Right lobe of liver (tissue), 6 donors: Measurements from ENCODE around the gene MRPL40. TPM values are rescaled to one million over a fixed set of nuclear protein-coding genes. Genes with fewer than 3 reads are reported as not detected.
A peak's percentile ranks its signal among the peaks of the same experiment; 100 is the strongest.

Experiments used
- ATAC-seq, 4 donors: fragments of 200-7000 bp; cut with Tn5 transposase; one replicate each; pipeline ENCODE4 v1.9.1; 2020; ENCODE audit warnings: mild to moderate bottlenecking in 4 of 4, moderate library complexity in 4 of 4
- DNase-seq, 3 donors: peaks; one replicate each; pipeline ENCODE4 v3.0.0-alpha.2; 2020
- H3K27ac ChIP-seq, 3 donors: fragments of 200-600 bp; one replicate each; pipeline ENCODE4 v1.8.0; 2022
- H3K27me3 ChIP-seq, 2 donors: fragments of 200-600 bp; one replicate each; pipeline ENCODE4 v1.8.0; 2022
- H3K36me3 ChIP-seq, 4 donors: fragments of 200-600 bp; sonication (generic) in 1 of 4; one replicate each; pipeline versions ENCODE4 v1.5.1 to v1.8.0; 2017 to 2022; ENCODE audit warnings: control low read depth in 1 of 4
- H3K4me1 ChIP-seq, 4 donors: fragments of 200-600 bp; sonication (generic) in 1 of 4; one replicate each; pipeline versions ENCODE4 v1.5.1 to v1.8.0; 2017 to 2022; ENCODE audit warnings: control low read depth in 1 of 4
- H3K4me3 ChIP-seq, 3 donors: fragments of 200-600 bp; one replicate each; pipeline ENCODE4 v1.8.0; 2022
- H3K9me3 ChIP-seq, 4 donors: fragments of 200-600 bp; sonication (generic) in 1 of 4; one replicate each; pipeline versions ENCODE4 v1.5.1 to v1.8.0; 2017 to 2022; ENCODE audit warnings: control low read depth in 1 of 4
- CTCF ChIP-seq, 4 donors: fragments of 200-600 bp in 3 of 4; fragments of 450-650 bp in 1 of 4; IDR thresholded peaks; one replicate each; pipeline versions ENCODE4 v1.5.1 to v1.8.0; 2016 to 2022; ENCODE audit warnings: antibody characterized with exemption in 4 of 4, mild to moderate bottlenecking in 2 of 4
- POLR2A ChIP-seq: fragments of 450-650 bp; IDR thresholded peaks from one replicate; pipeline ENCODE4 v1.6.1; 2017; ENCODE audit warnings: antibody characterized with exemption, mild to moderate bottlenecking
- WGBS: methylation state at CpG from one replicate; pipeline ENCODE4 v1.1.6; 2018; ENCODE audit warnings: low coverage, low lambda C conversion rate; ENCODE audit not compliant: insufficient coverage; ENCODE audit errors: missing lambda C conversion rate; 5-methylcytosine and 5-hydroxymethylcytosine counted together
- intact Hi-C, 2 donors: fragments of 100-400 bp; cut with DNase I; formaldehyde crosslinking; loops; one replicate each; pipeline versions ENCODE4 v1.11.2 to v1.14.1; 2022
- total RNA-seq, 6 experiments: library from RNA; depleted of rRNA in 2 of 6; stranded (reverse); fragments of >200 nt in 2 of 6; fragmentation: NEBNext Ultra II Directional in 3 of 6; extraction: Animal tissue kit (Norgen Biotek cat#: 25700) in 3 of 6; gene quantifications; one replicate each; pipeline versions ENCODE4 v1.1.0 to v1.2.4, GENCODE V29; 2016 to 2023
- donor health status: DM: no; HTN: yes; CAD: no.
- donor health status: DM: no; HTN: no; CAD: no.
- donor health status: DM: no; HTN: no; CAD: no.
- donor health status: DM: no; HTN: yes; CAD: no.
- donor health status: DM: no; HTN: yes; CAD: no.

Gene MRPL40
- total RNA-seq, 6 experiments from 2014 or later = 23.6 to 38.8 (median 27.8) TPM

DNA sequence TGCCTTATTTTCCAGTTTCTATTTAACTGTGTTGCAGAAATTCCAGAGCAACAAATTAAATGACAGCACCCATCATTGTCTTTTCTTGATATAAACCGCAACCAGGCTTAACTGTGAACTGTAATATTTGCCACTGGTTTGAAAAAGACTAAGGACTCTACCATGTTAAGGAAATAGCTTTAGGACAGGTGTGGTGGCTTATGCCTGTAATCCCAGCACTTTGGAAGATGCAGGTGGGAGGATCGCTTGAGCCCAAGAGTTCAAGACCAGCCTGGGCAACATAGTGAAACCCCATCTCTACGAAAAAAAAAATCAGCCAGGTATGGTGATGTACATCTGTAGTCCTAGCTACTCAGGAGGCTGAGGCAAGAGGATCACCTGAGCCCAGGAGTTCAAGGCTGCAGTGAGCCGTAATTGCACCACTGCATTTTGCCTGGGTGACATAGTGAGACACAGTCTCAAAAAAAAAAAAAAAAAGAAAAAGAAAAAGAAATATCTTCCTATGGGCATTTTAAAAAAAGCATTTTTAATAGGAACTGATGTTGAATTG lies 29.6 kb upstream of the MRPL40 start:
- no peaks in the 10 kb centered on the region for H3K27me3 ChIP-seq
- H3K4me1 ChIP-seq = peaks cover 0 to 17% (median 3%) of the 10 kb centered on the region in 4 donors
- no peaks in the 10 kb centered on the region for H3K9me3 ChIP-seq
- ATAC-seq (no peak), DNase-seq (peak in 1 of 3 donors; percentile 4)
- intact Hi-C loops = no loop called here
- 96% methylated on average over 2 of the region's 4 CpGs for WGBS
- no peak for TF ChIP-seq CTCF (IDR thresholded peaks at IDR 0.05)
- TF ChIP-seq POLR2A = no peak
- no peak overlapping the region for H3K27ac ChIP-seq
- H3K4me3 ChIP-seq = no peak overlapping the region
- H3K36me3 ChIP-seq = peaks cover 3 to 57% (median 18%) of the 10 kb centered on the region in 4 donors

DNA sequence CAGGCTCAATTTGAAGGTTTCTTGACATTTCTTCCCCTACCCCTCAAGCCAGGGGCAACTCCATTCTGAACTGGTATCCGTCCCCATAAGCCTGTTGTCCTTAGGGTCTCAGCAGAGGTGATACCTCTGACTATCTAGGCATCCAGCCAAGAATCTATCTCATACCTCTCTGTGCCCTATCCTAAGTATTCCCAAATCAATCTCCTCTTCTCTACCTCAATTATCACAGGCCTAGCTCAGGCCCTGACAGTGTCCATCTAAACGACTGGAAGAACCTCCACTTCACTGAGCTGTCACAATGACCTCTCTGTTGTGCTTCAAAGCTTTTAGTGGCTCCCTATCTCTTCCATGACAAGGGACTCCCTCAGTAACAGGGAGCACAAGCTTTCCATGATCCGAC lies 27.7 kb upstream of the MRPL40 start:
- peaks cover 0 to 17% (median 3%) of the 10 kb centered on the region in 4 donors for H3K4me1 ChIP-seq
- no peak for ATAC-seq
- peak in 1 of 3 donors; percentile 17 for DNase-seq
- intact Hi-C loops = no loop called here
- no peaks in the 10 kb centered on the region for H3K27me3 ChIP-seq
- H3K4me3 ChIP-seq = no peak overlapping the region
- no peaks in the 10 kb centered on the region for H3K9me3 ChIP-seq
- peak overlapping the region in 1 of 3 donors; percentile 7 for H3K27ac ChIP-seq
- TF ChIP-seq CTCF (IDR thresholded peaks at IDR 0.05) (no peak), POLR2A (no peak)
- H3K36me3 ChIP-seq = peaks cover 3 to 61% (median 23%) of the 10 kb centered on the region in 4 donors
- WGBS = 91% methylated on average over 2 of the region's 3 CpGs

- peaks cover 3 to 61% (median 23%) of the 10 kb centered on the region in 4 donors for H3K36me3 ChIP-seq
- TF ChIP-seq POLR2A (no peak), CTCF (IDR thresholded peaks at IDR 0.05) (no peak)
- H3K4me3 ChIP-seq = no peak overlapping the region
- WGBS = 35% methylated on average over 4 of the region's 4 CpGs
- peaks cover 0 to 17% (median 3%) of the 10 kb centered on the region in 4 donors for H3K4me1 ChIP-seq
- intact Hi-C loops = no loop called here
- no peaks in the 10 kb centered on the region for H3K9me3 ChIP-seq
- DNase-seq = peak in 1 of 3 donors; percentile 15
- peak in 2 of 4 donors; percentile 14 to 48 for ATAC-seq
- H3K27me3 ChIP-seq = no peaks in the 10 kb centered on the region
- peak overlapping the region in 1 of 3 donors; percentile 48 for H3K27ac ChIP-seq
Observed at GRCh38 chr22:19405133-19405532, 27.2 kb upstream of the MRPL40 start.

GRCh38 chr22:19405652-19406051 lies 26.7 kb upstream of the MRPL40 start:
- Histone ChIP-seq H3K9me3 (no peaks in the 10 kb centered on the region), H3K27me3 (no peaks in the 10 kb centered on the region), H3K36me3 (peaks cover 3 to 57% (median 23%) of the 10 kb centered on the region in 4 donors), H3K27ac (peak overlapping the region in 1 of 3 donors; percentile 48), H3K4me3 (no peak overlapping the region), H3K4me1 (peaks cover 0 to 17% (median 3%) of the 10 kb centered on the region in 4 donors)
- TF ChIP-seq POLR2A (no peak), CTCF (IDR thresholded peaks at IDR 0.05) (no peak)
- WGBS = 80% methylated on average over 2 of the region's 8 CpGs
- DNase-seq (no peak), ATAC-seq (peak in 3 of 4 donors; percentile 28 to 41 (median 39))
- intact Hi-C loops = no loop called here
